DMS79 (cell line): Measurements from ENCODE around the gene CEP57L1.
"Not testable (repeated sequence)": the region's sequence is repeated elsewhere in the genome, so short reads cannot be mapped to it uniquely, and the experiment has no call there.

Experiments used
- DNase-seq: peaks from one replicate; lab custom pipeline; 2025; lab: John Stamatoyannopoulos, UW

The CEP57L1 gene

GRCh38 chr6:109074133-109074415, 21.2 kb upstream of the CEP57L1 start:
- no peak for DNase-seq

GRCh38 chr6:109075934-109076333, 19.4 kb upstream of the CEP57L1 start:
- DNase-seq: no peak

GRCh38 chr6:109076377-109076776, 18.9 kb upstream of the CEP57L1 start:
- DNase-seq: no peak

- DNase-seq: no peak
Measured at GRCh38 chr6:109079981-109080380, 15.3 kb upstream of the CEP57L1 start.

GRCh38 chr6:109081026-109081425, 14.3 kb upstream of the CEP57L1 start:
- no peak for DNase-seq

GRCh38 chr6:109081516-109082187, 13.7 kb upstream of the CEP57L1 start:
- no peak for DNase-seq

- no peak for DNase-seq
Measured at GRCh38 chr6:109082188-109082577, 13.1 kb upstream of the CEP57L1 start.

- DNase-seq: no peak
Measured at GRCh38 chr6:109083657-109084056, 11.7 kb upstream of the CEP57L1 start.

GRCh38 chr6:109084146-109084545, 11.2 kb upstream of the CEP57L1 start:
- not testable (repeated sequence) for DNase-seq

GRCh38 chr6:109087661-109088264, 7.5 kb upstream of the CEP57L1 start:
- DNase-seq: no peak

- no peak for DNase-seq
Measured at GRCh38 chr6:109088995-109089394, 6.3 kb upstream of the CEP57L1 start.

GRCh38 chr6:109091314-109092024, 3.8 kb upstream of the CEP57L1 start:
- DNase-seq: no peak

- no peak for DNase-seq
Measured at GRCh38 chr6:109092074-109092473, 3.2 kb upstream of the CEP57L1 start.

GRCh38 chr6:109093732-109094415, 1.4 kb upstream of the CEP57L1 start:
- no peak for DNase-seq

- DNase-seq: peak; percentile 76
Measured at GRCh38 chr6:109094416-109095035, 781 bp upstream of the CEP57L1 start, which contains the start of gene SESN1. SESN1 (minus strand) TSS chr6:109094846; CDS start chr6:109094073, 773 bp downstream.

GRCh38 chr6:109095835-109096084, 453 bp downstream of the CEP57L1 start:
- no peak for DNase-seq

- DNase-seq: no peak
Measured at GRCh38 chr6:109096208-109096607, 901 bp downstream of the CEP57L1 start.

- no peak for DNase-seq
Measured at GRCh38 chr6:109097661-109098060, 2.4 kb downstream of the CEP57L1 start.

- DNase-seq: no peak
Measured at GRCh38 chr6:109102762-109103161, 7.5 kb downstream of the CEP57L1 start.

- no peak for DNase-seq
Measured at GRCh38 chr6:109103942-109104341, 8.6 kb downstream of the CEP57L1 start.

- no peak for DNase-seq
Measured at GRCh38 chr6:109104512-109104911, 9.2 kb downstream of the CEP57L1 start.

GRCh38 chr6:109105681-109106080, 10.4 kb downstream of the CEP57L1 start:
- no peak for DNase-seq

- DNase-seq: not testable (repeated sequence)
Measured at GRCh38 chr6:109109663-109110062, 14.4 kb downstream of the CEP57L1 start.
